ENCODE results near the gene GNG4. TPM values are rescaled to one million over a fixed set of nuclear protein-coding genes. Genes with fewer than 3 reads are reported as not detected.

The GNG4 gene
- total and polyA plus RNA-seq, 10 of the 15 experiments (the other 5 are each of a cell fraction or from before 2014, with no cell fraction given), result 0.03 to 0.15 (median 0.15) TPM; not detected in 7

- Histone ChIP-seq H3K4me3 (no peak overlapping the region), H3K4me2 (ENCODE audit: control insufficient read depth, insufficient read depth) (no peak overlapping the region), H3K27ac (ENCODE audit: control insufficient read depth, insufficient read depth) (no peak overlapping the region), H3K9me3 (replicated peaks; ENCODE audit: control insufficient read depth, insufficient read depth, low read length) (peaks cover 5% of the 10 kb centered on the region; the same call in 2 of the 3 replicates), H2AFZ (ENCODE audit: control insufficient read depth, low read depth, low read length) (no peak overlapping the region), H3K27me3 (replicated peaks in 1 of 2; ENCODE audit: control insufficient read depth in 2 of 2, insufficient read depth in 2 of 2, low read length in 1 of 2) (no peaks in the 10 kb centered on the region), H3K4me1 (ENCODE audit: control insufficient read depth, insufficient read depth, low read length) (no peaks in the 10 kb centered on the region), H3K9ac (ENCODE audit: control insufficient read depth, insufficient read depth, low read length) (no peak overlapping the region), H4K20me1 (ENCODE audit: control insufficient read depth, insufficient read depth) (no peaks in the 10 kb centered on the region), H3K79me2 (ENCODE audit: control insufficient read depth, insufficient read depth, low read length) (no peaks in the 10 kb centered on the region), H3K36me3 (ENCODE audit: control insufficient read depth in 2 of 2, insufficient read depth in 2 of 2, low read length in 1 of 2) (no peaks in the 10 kb centered on the region; a peak in 2 of 4 replicates)
- ChIA-PET RAD21 (ENCODE audit: unreplicated experiment) (interaction anchor here (1.0 kb wide), 1 partner anchor 78 kb away, joined by 3 read pairs; no protein-coding TSS in a partner anchor), SMC1A (ENCODE audit: uncharacterized antibody, unreplicated experiment) (interaction anchor here (0.6 to 1.3 kb wide), 4 partner anchors 16 to 293 kb away, joined by 3 to 4 read pairs (median 3); no protein-coding TSS in a partner anchor), POLR2A (no interaction called here), CTCF (interaction anchor here (0.8 to 1.5 kb wide), 3 partner anchors 78 to 165 kb away, joined by 3 to 4 read pairs (median 4); no protein-coding TSS in a partner anchor)
- intact Hi-C loops (cut with micrococcal nuclease; ENCODE audit: unreplicated experiment), result no loop called here
- ATAC-seq (no peak), FAIRE-seq (no peak), DNase-seq (ENCODE audit: low read depth, low spot score) (no peak)
- no TSS peak for BruUV-seq (replicated peaks)
- 94% methylated on average over 2 of the region's 2 CpGs for WGBS (ENCODE audit: insufficient coverage, insufficient replicate concordance, low lambda C conversion rate, missing lambda C conversion rate)
- TF ChIP-seq MEF2A (IDR thresholded peaks at IDR 0.05; ENCODE audit: insufficient read depth, low read depth, low read length) (no peak), JUND (IDR thresholded peaks at IDR 0.05; ENCODE audit: low read depth, low read length) (no peak), MEF2B (IDR thresholded peaks at IDR 0.05; ENCODE audit: partially characterized antibody, poor library complexity, severe bottlenecking) (no peak), KLF5 (IDR thresholded peaks at IDR 0.05; ENCODE audit: partially characterized antibody) (no peak), HDGF (IDR thresholded peaks at IDR 0.05) (no peak), PML (IDR thresholded peaks at IDR 0.05; ENCODE audit: low read length) (no peak)
- TF ChIP-seq, protein P1, sequence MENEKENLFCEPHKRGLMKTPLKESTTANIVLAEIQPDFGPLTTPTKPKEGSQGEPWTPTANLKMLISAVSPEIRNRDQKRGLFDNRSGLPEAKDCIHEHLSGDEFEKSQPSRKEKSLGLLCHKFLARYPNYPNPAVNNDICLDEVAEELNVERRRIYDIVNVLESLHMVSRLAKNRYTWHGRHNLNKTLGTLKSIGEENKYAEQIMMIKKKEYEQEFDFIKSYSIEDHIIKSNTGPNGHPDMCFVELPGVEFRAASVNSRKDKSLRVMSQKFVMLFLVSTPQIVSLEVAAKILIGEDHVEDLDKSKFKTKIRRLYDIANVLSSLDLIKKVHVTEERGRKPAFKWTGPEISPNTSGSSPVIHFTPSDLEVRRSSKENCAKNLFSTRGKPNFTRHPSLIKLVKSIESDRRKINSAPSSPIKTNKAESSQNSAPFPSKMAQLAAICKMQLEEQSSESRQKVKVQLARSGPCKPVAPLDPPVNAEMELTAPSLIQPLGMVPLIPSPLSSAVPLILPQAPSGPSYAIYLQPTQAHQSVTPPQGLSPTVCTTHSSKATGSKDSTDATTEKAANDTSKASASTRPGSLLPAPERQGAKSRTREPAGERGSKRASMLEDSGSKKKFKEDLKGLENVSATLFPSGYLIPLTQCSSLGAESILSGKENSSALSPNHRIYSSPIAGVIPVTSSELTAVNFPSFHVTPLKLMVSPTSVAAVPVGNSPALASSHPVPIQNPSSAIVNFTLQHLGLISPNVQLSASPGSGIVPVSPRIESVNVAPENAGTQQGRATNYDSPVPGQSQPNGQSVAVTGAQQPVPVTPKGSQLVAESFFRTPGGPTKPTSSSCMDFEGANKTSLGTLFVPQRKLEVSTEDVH (IDR thresholded peaks at IDR 0.05; ENCODE audit: low read depth, partially characterized antibody), result no peak
- in situ Hi-C loops (cut with MboI), result no loop called here
Observed at GRCh38 chr1:235679005-235679404, 29.4 kb upstream of the GNG4 start.
